ENCODE measurements around the gene NKX2-1. TPM values are rescaled to one million over a fixed set of nuclear protein-coding genes. Genes with fewer than 3 reads are reported as not detected.
"Not testable (repeated sequence)": the region's sequence is repeated elsewhere in the genome, so short reads cannot be mapped to it uniquely, and the experiment has no call there.

The NKX2-1 gene
- total RNA-seq, 1 donor from 2014 or later, result not detected

- Histone ChIP-seq H3K4me3 (no peak overlapping the region), H3K9me3 (no peaks in the 10 kb centered on the region), H3K27ac (no peak overlapping the region), H3K36me3 (no peaks in the 10 kb centered on the region), H3K4me1 (no peaks in the 10 kb centered on the region), H3K27me3 (no peaks in the 10 kb centered on the region)
- no peak for TF ChIP-seq CTCF (IDR thresholded peaks at IDR 0.05)
- no peak for TF ChIP-seq POLR2AphosphoS5 (IDR thresholded peaks at IDR 0.05; ENCODE audit: insufficient read depth in 1 of 2, low read depth in 1 of 2)
- TF ChIP-seq POLR2A (IDR thresholded peaks at IDR 0.05), result no peak
- intact Hi-C loops (cut with DNase I), result no loop called here
- DNase-seq (ENCODE audit: extremely low spot score in 2 of 2), result no peak
Observed at GRCh38 chr14:36493761-36494160, 26.3 kb downstream of the NKX2-1 start.

- Histone ChIP-seq H3K27ac (no peak overlapping the region), H3K4me3 (no peak overlapping the region), H3K27me3 (no peaks in the 10 kb centered on the region), H3K9me3 (no peaks in the 10 kb centered on the region), H3K4me1 (no peaks in the 10 kb centered on the region), H3K36me3 (no peaks in the 10 kb centered on the region)
- intact Hi-C loops (cut with DNase I), result no loop called here
- DNase-seq (ENCODE audit: extremely low spot score in 2 of 2), result no peak
- TF ChIP-seq POLR2AphosphoS5 (IDR thresholded peaks at IDR 0.05; ENCODE audit: insufficient read depth in 1 of 2, low read depth in 1 of 2) (no peak), POLR2A (IDR thresholded peaks at IDR 0.05) (no peak), CTCF (IDR thresholded peaks at IDR 0.05) (no peak)
Observed at GRCh38 chr14:36485773-36486172, 34.3 kb downstream of the NKX2-1 start.

GRCh38 chr14:36479344-36479743 lies 40.7 kb downstream of the NKX2-1 start:
- H3K4me3 ChIP-seq, result no peak overlapping the region
- H3K27ac ChIP-seq, result no peak overlapping the region
- DNase-seq (ENCODE audit: extremely low spot score in 2 of 2), result no peak
- H3K36me3 ChIP-seq, result no peaks in the 10 kb centered on the region
- TF ChIP-seq CTCF (IDR thresholded peaks at IDR 0.05) (no peak), POLR2A (IDR thresholded peaks at IDR 0.05) (no peak), POLR2AphosphoS5 (IDR thresholded peaks at IDR 0.05; ENCODE audit: insufficient read depth in 1 of 2, low read depth in 1 of 2) (no peak)
- no peaks in the 10 kb centered on the region for H3K27me3 ChIP-seq
- no peaks in the 10 kb centered on the region for H3K4me1 ChIP-seq
- intact Hi-C loops (cut with DNase I), result no loop called here
- no peaks in the 10 kb centered on the region for H3K9me3 ChIP-seq

- Histone ChIP-seq H3K9me3 (no peaks in the 10 kb centered on the region), H3K4me1 (no peaks in the 10 kb centered on the region), H3K27ac (no peak overlapping the region), H3K4me3 (no peak overlapping the region), H3K27me3 (no peaks in the 10 kb centered on the region), H3K36me3 (no peaks in the 10 kb centered on the region)
- intact Hi-C loops (cut with DNase I), result no loop called here
- TF ChIP-seq POLR2AphosphoS5 (IDR thresholded peaks at IDR 0.05; ENCODE audit: insufficient read depth in 1 of 2, low read depth in 1 of 2), result no peak
- no peak for TF ChIP-seq POLR2A (IDR thresholded peaks at IDR 0.05)
- TF ChIP-seq CTCF (IDR thresholded peaks at IDR 0.05), result no peak
- DNase-seq (ENCODE audit: extremely low spot score in 2 of 2), result no peak
Observed at GRCh38 chr14:36478782-36479181, 41.2 kb downstream of the NKX2-1 start.

- no peaks in the 10 kb centered on the region for H3K4me1 ChIP-seq
- TF ChIP-seq POLR2A (IDR thresholded peaks at IDR 0.05) (no peak), POLR2AphosphoS5 (IDR thresholded peaks at IDR 0.05; ENCODE audit: insufficient read depth in 1 of 2, low read depth in 1 of 2) (no peak), CTCF (IDR thresholded peaks at IDR 0.05) (no peak)
- H3K36me3 ChIP-seq, result no peaks in the 10 kb centered on the region
- H3K27me3 ChIP-seq, result no peaks in the 10 kb centered on the region
- H3K9me3 ChIP-seq, result no peaks in the 10 kb centered on the region
- no peak overlapping the region for H3K27ac ChIP-seq
- DNase-seq (ENCODE audit: extremely low spot score in 2 of 2), result no peak
- intact Hi-C loops (cut with DNase I), result no loop called here
- H3K4me3 ChIP-seq, result no peak overlapping the region
Observed at GRCh38 chr14:36477266-36477665, 42.8 kb downstream of the NKX2-1 start.

- DNase-seq (ENCODE audit: extremely low spot score in 2 of 2); intact Hi-C loops (cut with DNase I); H3K4me1 ChIP-seq; H3K9me3 ChIP-seq; H3K36me3 ChIP-seq; H3K27me3 ChIP-seq; H3K27ac ChIP-seq; H3K4me3 ChIP-seq: not testable (repeated sequence)
Observed at GRCh38 chr14:36476061-36476460, 44.0 kb downstream of the NKX2-1 start.

All from vagina (tissue), 2 donors.